SHP77 treated with DMSO at 0.1 percent for 48 hours (cell line): ENCODE results near the gene FAM234A.
A peak's percentile ranks its signal among the peaks of the same experiment; 100 is the strongest.

Source experiments
- DNase-seq: peaks from one replicate; lab custom pipeline; 2025; lab: John Stamatoyannopoulos, UW

The FAM234A gene

DNA sequence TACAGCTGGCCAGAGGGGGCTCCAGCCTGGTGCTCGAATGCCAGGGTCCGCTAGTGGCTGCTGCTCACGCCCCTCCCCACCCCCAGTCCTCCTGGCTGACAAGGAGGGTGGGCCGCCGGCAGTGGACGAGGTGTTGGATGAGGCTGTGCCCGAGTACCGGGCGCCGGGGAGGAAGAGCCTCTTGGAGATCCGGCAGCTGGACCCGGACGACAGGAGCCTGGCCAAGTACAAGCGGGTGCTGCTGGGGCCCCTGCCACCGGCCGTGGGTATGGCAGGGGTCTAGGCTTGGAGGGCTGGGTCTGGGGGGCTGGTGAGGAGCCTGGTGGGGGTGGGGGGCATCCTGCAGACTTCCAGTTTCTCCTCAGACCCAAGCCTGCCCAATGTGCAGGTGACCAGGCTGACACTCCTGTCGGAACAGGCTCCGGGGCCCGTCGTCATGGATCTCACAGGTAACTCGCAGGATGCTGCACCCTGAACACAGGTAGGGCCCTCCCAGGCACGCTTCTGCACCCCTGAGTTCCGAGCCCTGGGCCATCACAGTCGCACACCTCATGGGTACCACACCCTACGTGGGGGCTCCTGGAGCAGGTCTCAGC is 47.1 kb downstream of the FAM234A start:
- no peak for DNase-seq

DNA sequence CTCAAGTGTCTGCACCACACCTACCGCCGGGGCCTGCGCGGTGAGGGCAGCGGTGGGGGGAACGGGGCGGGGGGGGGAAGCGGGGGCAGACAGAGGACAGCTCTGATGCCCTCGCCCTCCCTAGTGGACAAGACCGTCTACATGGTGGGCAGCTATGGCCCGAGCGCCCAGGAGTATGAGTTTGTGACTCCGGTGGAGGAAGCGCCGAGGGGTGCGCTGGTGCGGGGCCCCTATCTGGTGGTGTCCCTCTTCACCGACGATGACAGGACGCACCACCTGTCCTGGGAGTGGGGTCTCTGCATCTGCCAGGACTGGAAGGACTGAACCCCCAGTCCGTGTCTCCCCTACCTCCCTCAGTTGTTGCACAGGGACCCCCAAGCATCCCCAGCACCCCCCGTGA is 47.9 kb downstream of the FAM234A start:
- DNase-seq, result no peak

DNA sequence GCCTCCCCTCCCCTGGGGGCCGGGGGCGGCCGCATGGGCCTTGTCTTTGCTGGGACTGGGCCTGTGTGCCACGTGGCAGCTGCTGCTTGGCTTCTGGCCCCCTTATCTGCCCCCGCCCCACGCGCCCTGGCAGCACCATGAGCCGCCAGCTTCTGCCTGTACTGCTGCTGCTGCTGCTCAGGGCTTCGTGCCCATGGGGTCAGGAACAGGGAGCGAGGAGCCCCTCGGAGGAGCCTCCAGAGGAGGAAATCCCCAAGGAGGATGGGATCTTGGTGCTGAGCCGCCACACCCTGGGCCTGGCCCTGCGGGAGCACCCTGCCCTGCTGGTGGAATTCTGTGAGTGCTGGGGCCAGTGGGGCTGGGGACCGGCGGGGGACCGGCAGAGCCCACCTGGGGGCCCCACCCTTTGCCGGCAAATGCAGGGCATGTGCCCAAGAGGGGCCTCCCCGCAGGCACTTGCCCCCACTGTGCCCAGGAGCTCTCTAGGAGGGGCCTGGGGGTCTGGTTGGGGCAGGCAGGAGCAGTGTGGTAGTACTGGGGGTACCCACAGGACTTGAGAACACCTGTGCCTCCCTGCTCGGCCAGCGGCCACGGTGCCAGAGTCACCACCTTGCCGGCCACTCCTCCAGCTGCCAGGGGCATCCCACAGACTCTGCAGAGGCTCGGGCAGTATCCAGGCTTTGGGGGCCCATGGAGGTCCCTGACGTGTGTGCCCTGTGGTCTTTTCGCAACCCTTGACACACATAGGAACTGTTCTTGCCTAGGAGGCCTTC is 48.6 kb downstream of the FAM234A start, which contains the start of gene PDIA2:
Gene PDIA2 (plus strand): TSS at position 132 of the 773 bp plus-strand sequence. CDS start 6 bp downstream, at position 138.
- DNase-seq, result no peak

DNA sequence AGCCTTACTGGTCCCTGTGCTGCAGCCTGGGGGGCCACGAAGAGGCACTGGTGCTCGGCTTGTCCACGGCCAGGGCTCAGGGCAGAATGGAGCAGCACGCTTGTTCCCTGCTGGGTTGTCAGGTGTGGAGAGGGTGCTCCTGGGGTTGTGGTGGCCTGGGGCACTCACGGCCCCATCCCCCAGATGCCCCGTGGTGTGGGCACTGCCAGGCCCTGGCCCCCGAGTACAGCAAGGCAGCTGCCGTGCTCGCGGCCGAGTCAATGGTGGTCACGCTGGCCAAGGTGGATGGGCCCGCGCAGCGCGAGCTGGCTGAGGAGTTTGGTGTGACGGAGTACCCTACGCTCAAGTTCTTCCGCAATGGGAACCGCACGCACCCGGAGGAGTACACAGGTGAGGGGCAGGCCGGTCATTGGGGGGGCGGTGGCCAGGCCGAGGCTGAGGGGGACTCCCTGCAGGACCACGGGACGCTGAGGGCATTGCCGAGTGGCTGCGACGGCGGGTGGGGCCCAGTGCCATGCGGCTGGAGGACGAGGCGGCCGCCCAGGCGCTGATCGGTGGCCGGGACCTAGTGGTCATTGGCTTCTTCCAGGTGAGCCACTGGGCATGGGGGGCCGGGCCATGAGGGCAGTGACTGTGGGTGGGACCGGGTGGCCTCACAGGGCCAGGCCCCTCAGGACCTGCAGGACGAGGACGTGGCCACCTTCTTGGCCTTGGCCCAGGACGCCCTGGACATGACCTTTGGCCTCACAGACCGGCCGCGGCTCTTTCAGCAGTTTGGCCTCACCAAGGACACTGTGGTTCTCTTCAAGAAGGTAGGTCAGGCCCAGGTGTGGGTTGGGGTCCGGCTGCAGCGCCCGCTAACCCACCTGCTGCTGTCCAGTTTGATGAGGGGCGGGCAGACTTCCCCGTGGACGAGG is 49.8 kb downstream of the FAM234A start:
- DNase-seq, result no peak

DNA sequence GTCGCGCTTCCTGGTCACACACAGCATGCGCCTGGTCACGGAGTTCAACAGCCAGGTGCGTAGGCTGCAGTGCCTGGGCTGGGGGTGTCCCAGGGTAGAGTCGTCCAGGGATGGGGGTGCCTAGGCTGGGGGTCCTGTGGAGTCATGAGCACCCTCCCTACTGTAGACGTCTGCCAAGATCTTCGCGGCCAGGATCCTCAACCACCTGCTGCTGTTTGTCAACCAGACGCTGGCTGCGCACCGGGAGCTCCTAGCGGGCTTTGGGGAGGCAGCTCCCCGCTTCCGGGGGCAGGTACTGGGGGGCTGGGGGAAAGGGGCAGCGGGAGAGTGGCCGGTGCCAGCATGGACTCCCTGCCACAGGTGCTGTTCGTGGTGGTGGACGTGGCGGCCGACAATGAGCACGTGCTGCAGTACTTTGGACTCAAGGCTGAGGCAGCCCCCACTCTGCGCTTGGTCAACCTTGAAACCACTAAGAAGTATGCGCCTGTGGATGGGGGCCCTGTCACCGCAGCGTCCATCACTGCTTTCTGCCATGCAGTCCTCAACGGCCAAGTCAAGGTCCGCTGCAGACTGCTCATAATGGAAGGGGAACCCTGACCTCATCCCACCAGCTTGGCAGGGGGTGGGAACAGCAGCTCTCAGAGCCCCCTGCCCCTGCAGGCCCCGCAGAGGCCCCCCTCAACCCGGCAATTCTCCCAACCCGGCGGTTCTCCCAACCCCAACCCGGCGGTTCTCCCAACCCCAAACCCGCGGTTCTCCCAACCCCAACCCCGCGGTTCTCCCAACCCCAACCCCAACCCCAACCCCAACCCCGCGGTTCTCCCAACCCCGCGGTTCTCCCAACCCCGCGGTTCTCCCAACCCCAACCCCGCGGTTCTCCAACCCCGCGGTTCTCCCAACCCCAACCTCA is 50.8 kb downstream of the FAM234A start:
- no peak for DNase-seq

DNA sequence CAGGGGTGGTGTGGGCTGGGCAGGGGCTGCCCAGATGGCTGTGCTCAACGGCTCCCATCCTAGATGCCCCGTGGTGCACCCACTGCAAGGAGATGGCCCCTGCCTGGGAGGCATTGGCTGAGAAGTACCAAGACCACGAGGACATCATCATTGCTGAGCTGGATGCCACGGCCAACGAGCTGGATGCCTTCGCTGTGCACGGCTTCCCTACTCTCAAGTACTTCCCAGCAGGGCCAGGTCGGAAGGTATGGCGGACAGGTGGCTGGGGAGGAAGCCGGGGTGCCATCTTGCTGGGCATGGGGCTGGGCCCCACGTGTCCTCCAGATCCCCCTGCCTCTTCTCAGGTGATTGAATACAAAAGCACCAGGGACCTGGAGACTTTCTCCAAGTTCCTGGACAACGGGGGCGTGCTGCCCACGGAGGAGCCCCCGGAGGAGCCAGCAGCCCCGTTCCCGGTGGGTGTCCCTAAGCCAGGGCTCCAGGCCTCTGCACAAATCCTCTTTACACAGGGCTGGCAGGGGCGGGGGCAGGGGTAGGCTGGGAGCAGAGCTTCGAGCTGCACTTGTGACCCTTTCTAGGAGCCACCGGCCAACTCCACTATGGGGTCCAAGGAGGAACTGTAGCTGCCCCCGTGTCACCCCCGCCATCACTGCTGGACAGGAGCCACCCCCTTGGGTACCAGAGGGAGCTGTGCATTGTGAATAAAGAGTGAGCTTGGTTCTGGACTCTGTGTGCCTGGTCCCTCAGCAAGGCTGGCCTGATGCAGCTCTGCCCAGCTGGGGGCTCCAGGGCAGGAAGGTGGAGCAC is 52.1 kb downstream of the FAM234A start:
- no peak for DNase-seq

DNA sequence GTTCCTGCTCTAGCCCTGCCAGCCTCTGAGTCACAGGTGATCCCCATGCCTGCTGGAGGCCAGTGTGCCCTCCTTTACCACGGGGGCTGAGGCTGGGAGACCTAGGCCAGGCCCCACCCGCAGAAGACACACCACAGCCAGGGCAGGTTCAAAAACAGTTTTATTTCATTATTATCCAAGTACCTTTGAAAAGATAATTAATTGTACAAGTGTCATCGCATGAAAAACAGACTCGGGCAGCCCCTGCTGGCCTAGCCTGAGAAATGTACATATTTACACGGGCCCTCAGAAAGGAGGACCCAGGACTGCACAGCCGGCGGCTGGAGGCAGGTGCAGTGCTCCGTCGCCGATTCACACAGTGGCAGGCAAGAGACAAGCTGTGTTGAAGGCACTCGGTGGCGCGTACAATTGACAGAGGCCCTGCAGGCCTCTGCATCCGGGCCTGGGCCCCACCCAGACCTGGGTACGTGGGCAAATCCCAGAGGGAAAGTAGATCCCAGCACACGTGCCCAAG is 52.7 kb downstream of the FAM234A start:
- peak; percentile 89 for DNase-seq

DNA sequence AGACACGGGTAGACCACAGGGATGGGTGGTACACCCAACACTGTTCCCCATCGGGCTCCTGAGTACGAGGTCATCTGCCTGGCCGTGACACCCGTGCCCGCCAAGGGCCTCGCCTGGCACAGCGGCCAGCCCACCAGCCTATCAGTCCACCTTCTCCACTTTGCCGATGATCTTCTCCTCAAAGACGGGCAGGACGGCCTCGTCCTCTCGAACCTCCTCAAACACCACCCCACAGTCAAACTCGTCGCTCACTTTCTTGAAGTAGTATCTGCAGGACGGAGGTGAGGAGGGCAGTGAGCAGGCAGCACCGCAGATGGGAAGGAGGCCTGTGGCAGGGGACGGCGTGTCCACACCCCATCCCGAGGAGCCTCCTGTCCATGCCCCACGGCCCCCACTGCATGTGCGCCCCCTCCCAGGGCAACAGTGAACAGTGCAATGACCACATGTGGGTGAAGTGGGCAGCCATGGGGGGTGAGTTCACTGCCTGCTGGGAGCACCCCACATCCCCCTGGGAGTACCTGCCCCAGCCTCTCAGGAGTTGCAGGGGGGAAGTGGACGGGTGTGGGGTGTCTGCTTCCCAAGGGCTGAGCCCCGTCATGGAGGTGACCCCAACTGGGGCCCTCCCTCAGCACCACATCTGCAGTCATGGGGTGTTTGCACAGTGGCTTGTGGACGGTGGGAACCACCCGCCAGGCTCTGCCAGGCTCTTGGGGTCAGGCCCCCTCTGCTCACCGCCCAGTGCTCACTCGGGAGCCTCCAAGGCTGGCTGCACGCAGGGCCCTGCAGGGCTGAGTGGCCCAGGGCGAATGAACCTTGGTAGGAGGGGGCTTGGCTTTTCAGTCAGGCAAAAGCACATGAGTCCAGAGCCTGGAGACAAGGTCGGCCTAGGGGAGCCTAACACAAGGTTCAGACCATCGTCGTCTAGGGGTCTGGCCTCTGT is 53.6 kb downstream of the FAM234A start:
- no peak for DNase-seq

DNA sequence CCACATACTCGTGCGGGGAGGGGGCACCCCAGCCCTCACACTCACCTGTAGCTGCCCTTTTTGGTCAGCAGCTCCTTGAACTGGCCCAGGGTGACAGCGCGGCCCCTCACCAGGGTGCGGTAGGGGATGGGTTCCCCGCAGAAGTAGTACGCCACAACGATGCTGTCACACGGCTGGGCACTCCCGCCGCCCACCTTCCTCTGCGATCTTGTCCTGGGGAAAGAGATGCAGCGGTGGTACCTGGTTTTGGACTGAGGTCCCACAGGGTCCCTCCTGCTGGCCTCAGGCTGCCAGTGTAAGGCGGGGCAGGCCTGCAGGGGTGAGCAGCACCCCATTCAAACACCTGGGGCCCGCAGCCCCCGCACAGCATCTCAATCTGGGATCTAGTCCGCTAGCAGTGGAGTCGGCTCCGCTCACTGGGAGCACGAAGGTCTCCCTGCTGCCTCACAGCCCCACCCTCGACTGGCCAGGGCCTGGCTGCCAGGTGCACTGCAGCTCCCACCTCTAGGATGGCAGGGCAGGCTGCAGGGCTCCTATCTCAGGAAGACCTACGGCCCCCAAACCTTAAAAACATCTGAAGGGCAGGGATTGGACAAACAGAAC is 54.9 kb downstream of the FAM234A start:
- no peak for DNase-seq

DNA sequence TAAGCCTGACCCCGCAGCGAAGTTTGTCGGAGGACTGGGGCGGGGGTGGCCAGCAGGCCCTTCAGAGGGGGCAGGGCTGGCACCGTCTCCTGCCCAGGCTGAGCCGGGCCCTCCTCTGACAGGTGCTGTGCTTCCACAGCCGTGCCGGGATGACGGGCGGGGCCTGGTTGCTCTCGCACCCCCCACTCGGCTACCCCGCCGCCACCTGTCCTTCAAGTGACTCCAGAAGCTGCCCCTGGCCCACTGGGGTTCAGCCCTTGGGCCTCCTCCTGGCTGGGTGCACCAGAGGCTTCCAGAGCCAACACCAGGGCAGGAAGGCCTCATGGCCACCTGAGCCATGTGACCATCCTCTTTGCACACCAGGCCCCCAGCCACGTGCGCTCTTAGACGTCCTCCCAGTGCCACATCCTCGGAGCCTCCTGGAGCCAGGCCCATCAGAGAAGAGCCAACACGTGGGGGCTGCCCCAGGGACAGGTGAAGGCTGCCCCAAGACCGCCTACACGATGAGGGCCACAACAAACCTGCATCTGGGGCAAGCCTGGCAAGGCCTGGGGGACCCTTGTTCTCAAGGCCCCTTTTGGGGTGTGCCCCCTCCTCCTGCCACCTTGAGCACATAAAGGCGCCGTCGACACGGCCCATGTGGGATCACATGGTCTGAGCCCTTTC is 55.5 kb downstream of the FAM234A start:
- DNase-seq, result no peak

DNA sequence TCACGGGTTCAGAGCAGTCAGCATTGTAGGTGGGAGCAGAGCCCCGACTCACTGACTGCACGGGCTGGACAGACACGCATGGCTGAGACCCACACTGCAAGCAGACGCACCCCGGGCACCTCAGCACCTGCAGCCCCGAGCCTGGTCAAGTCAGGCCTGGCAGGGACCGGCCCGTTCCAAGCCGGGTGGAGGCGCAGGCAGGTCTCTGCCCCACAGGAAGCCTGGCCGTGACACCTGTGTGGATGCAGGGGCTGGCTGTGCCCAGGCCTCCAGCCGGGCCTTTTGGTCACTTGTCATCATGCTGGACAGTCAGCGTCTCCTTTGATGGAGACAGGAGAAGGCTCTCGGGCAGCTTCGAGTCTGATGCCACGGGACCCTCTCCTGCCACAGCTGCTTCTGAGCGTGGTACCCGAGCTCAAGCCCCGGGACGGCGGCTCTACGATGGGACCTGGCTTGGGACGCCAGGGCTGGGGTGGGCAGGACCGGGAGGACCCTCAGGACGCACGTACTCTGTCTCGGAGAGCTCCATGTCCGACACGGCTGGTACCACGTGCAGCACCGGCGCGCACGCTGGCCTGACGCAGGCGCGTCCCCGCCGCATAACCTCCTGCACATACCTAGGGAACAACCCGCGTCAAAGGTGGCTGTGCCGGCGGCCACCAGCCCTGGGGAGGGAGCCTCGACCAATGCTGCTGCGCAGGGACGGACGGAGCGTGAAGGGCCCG is 56.2 kb downstream of the FAM234A start:
- DNase-seq, result no peak

DNA sequence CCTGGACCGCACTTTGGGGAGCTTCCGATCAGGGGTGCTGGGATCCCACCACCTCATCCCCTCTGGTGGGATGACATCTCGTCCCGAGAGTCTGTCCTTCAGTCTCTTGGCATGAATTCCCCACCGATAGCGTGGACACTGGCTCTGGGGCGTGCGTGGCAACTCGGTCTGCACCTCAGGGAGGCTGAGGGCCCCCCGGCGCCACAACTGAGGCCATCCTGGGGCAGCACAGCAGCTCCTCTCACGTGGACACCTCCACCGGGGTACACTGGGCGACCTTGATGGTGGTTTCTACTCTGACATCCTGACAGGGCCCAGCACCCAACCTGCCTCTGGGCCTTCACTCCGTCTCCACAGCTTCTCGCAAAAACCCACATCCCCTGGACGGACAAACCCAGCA is 56.9 kb downstream of the FAM234A start:
- no peak for DNase-seq

DNA sequence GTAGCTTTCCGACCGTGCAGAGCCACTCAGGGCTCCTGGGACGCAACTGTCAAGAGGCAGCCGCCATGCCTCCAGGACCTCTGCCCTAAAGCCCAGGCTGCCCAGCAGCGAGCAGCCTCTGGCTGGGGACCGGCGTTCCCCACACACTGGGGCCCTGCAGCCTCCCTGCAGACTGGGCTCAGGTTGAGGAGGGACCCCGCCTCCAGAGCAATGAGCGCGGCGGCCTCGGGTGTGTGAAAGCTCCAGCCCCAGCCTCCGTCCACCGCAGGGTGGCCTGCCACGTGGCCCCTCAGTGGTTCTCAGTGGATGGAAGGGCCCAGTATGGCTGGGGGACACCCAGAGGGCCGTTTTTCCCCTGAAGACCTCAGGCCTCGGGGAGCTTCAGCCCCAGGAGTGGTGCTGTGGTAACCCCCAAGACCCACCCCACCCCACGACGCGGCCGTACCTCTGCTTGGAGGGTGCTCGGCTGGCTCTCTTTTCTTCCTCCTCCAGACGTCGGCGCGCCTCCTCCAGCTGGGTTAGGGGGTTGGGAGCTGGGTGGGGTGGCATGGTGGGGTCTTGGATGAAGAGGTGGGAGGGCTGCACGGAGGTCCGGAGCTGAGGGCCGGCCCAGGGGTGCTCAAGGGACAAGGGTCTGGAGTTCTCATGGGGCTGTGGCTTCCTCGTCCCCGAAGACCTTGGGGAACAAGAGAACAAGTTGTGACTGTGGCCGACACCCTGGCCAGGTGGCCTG is 58.6 kb downstream of the FAM234A start:
- DNase-seq, result no peak

DNA sequence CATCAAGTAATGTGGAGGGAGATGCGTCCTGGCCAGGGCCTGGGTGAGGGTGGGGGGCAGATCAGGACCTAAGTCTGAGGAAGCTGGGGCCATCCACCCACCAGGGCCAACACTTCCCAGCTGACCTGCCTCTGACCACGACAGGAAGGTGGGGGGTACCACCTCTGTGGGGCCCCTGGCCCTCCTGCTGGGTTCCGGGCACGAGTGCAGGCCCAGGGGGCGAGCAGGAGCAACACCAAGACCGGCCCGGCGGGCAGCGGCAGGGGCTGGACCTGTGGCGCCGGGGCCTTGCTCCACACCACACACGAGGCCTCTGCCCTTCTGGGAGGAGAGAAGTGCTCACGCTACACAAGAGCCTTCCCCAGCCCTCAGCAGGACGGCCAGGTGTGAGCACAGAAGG is 61.7 kb downstream of the FAM234A start:
- DNase-seq, result no peak

DNA sequence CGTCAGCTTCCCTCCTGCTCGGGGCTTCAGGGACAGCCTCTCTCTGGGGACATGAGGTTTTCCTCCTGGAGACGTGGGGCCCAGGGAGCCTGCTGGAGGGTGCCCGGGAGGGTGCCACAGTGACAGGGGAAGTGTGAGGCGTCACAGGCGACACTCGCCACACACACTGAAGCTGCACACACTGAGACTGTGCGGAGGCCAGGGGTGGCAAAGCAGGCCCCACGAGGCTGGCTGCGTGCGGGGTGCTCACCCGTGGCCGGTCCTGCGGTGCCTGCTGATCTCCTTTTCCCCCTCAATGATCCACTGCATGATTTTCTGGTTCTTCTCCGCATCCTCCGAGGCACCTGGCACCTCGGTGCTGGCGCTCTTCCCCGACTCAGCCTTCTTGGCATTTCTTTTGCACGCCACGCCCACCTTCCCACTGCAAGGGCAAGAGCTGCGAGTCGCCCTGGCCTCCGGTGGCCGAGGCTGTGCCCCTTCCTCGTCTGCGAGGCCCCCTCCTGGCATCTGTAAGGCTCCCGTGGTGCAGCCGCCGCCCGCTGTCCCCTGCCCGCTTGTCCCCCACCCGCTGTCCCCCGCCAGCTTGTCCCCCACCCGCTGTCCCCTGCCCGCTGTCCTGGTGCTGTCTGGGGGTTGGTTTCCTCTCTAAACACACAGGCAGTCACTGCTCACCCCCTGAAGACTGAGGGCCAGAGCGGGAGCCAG is 62.3 kb downstream of the FAM234A start:
- DNase-seq, result no peak

DNA sequence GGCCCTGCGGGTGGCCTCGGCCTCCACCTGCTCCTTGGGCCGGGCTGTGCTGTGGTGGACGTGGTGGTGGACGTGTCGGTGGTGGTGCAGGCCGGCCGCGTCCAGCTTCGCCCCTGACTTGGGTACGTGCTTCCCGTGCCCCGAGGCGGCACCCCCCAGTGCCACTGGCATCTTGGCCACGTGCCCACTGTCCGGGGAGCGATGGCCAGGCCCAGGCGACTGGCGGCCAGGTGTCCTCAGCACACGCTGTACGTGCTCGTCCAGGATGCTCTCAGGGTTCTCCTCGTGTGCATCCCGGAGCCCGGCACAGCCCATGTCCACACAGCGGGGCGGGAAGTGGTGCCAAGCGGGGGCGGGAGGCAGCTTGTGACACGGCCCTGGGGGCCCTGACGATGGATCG is 63.2 kb downstream of the FAM234A start:
- DNase-seq, result no peak
